Activated naive CD8-positive, alpha-beta T cell (primary cell): ENCODE measurements around the gene ZNF18.
"Not testable (repeated sequence)": the region's sequence is repeated elsewhere in the genome, so short reads cannot be mapped to it uniquely, and the experiment has no call there.

Experiments
- H3K27ac Mint-ChIP-seq: one replicate; pipeline ENCODE4 v1.8.0; 2021; ENCODE audit warnings: mixed read lengths
- H3K27me3 Mint-ChIP-seq: one replicate; pipeline ENCODE4 v1.8.0; 2021; ENCODE audit warnings: mixed read lengths
- H3K36me3 Mint-ChIP-seq: one replicate; pipeline ENCODE4 v1.8.0; 2021; ENCODE audit warnings: mixed read lengths
- H3K4me1 Mint-ChIP-seq: one replicate; pipeline ENCODE4 v1.8.0; 2021; ENCODE audit warnings: low read depth, mixed read lengths
- H3K4me3 Mint-ChIP-seq: one replicate; pipeline ENCODE4 v1.8.0; 2021; ENCODE audit warnings: mild to moderate bottlenecking, mixed read lengths
- H3K9me3 Mint-ChIP-seq: one replicate; pipeline ENCODE4 v1.8.0; 2021; ENCODE audit warnings: low read depth, mixed read lengths

ZNF18 gene

GRCh38 chr17:11950771-11951519, 46.3 kb downstream of the ZNF18 start:
- Mint-ChIP-seq H3K27ac (no peak overlapping the region), H3K9me3 (peaks cover 9% of the 10 kb centered on the region), H3K4me3 (no peak overlapping the region), H3K4me1 (no peaks in the 10 kb centered on the region), H3K36me3 (peaks cover 25% of the 10 kb centered on the region), H3K27me3 (no peaks in the 10 kb centered on the region)

- H3K27ac Mint-ChIP-seq, H3K27me3 Mint-ChIP-seq, H3K4me3 Mint-ChIP-seq, H3K9me3 Mint-ChIP-seq, H3K4me1 Mint-ChIP-seq: not testable (repeated sequence)
- peaks cover 16% of the 10 kb centered on the region for H3K36me3 Mint-ChIP-seq
Measured at GRCh38 chr17:11949571-11949970, 47.7 kb downstream of the ZNF18 start.

GRCh38 chr17:11948789-11949188, 48.5 kb downstream of the ZNF18 start:
- Mint-ChIP-seq H3K4me3 (no peak overlapping the region), H3K4me1 (no peaks in the 10 kb centered on the region), H3K27ac (no peak overlapping the region), H3K36me3 (peaks cover 12% of the 10 kb centered on the region), H3K9me3 (peaks cover 5% of the 10 kb centered on the region), H3K27me3 (no peaks in the 10 kb centered on the region)

- Mint-ChIP-seq H3K4me3 (no peak overlapping the region), H3K9me3 (no peaks in the 10 kb centered on the region), H3K27ac (no peak overlapping the region), H3K4me1 (no peaks in the 10 kb centered on the region), H3K36me3 (no peaks in the 10 kb centered on the region), H3K27me3 (peaks cover 2% of the 10 kb centered on the region)
Measured at GRCh38 chr17:11944587-11944986, 52.7 kb downstream of the ZNF18 start.

GRCh38 chr17:11943759-11944347, 53.4 kb downstream of the ZNF18 start:
- Mint-ChIP-seq H3K27me3 (peaks cover 2% of the 10 kb centered on the region), H3K27ac (no peak overlapping the region), H3K9me3 (no peaks in the 10 kb centered on the region), H3K36me3 (no peaks in the 10 kb centered on the region), H3K4me3 (no peak overlapping the region), H3K4me1 (no peaks in the 10 kb centered on the region)

GRCh38 chr17:11943086-11943485, 54.2 kb downstream of the ZNF18 start:
- H3K4me3 Mint-ChIP-seq, H3K36me3 Mint-ChIP-seq: not testable (repeated sequence)

GRCh38 chr17:11940904-11941303, 56.4 kb downstream of the ZNF18 start:
- peaks cover 4% of the 10 kb centered on the region for H3K27me3 Mint-ChIP-seq
- no peaks in the 10 kb centered on the region for H3K36me3 Mint-ChIP-seq
- no peak overlapping the region for H3K4me3 Mint-ChIP-seq
- H3K9me3 Mint-ChIP-seq: no peaks in the 10 kb centered on the region
- no peaks in the 10 kb centered on the region for H3K4me1 Mint-ChIP-seq
- no peak overlapping the region for H3K27ac Mint-ChIP-seq

More at GRCh38 chr17:11943086-11943485, 54.2 kb downstream of the ZNF18 start:
- not testable (repeated sequence) for H3K4me1 Mint-ChIP-seq, H3K27ac Mint-ChIP-seq, H3K27me3 Mint-ChIP-seq, H3K9me3 Mint-ChIP-seq

GRCh38 chr17:11935734-11936406, 61.4 kb downstream of the ZNF18 start:
- no peaks in the 10 kb centered on the region for H3K9me3 Mint-ChIP-seq

GRCh38 chr17:11932337-11932898, 64.9 kb downstream of the ZNF18 start:
- H3K36me3 Mint-ChIP-seq: no peaks in the 10 kb centered on the region
- H3K27me3 Mint-ChIP-seq: peaks cover 7% of the 10 kb centered on the region

More at GRCh38 chr17:11935734-11936406, 61.4 kb downstream of the ZNF18 start:
- Mint-ChIP-seq H3K27ac (no peak overlapping the region), H3K4me1 (no peaks in the 10 kb centered on the region), H3K36me3 (no peaks in the 10 kb centered on the region), H3K4me3 (no peak overlapping the region), H3K27me3 (peaks cover 2% of the 10 kb centered on the region)

GRCh38 chr17:11928436-11928835, 68.8 kb downstream of the ZNF18 start:
- Mint-ChIP-seq H3K36me3 (no peaks in the 10 kb centered on the region), H3K4me1 (no peaks in the 10 kb centered on the region), H3K4me3 (no peak overlapping the region), H3K9me3 (no peaks in the 10 kb centered on the region), H3K27me3 (peaks cover 9% of the 10 kb centered on the region), H3K27ac (no peak overlapping the region)

More at GRCh38 chr17:11932337-11932898, 64.9 kb downstream of the ZNF18 start:
- H3K27ac Mint-ChIP-seq: no peak overlapping the region
- H3K4me3 Mint-ChIP-seq: no peak overlapping the region
- H3K4me1 Mint-ChIP-seq: no peaks in the 10 kb centered on the region
- H3K9me3 Mint-ChIP-seq: no peaks in the 10 kb centered on the region
